HepG2 (cell line): ENCODE data around the gene RASGRP4. TPM values are rescaled to one million over a fixed set of nuclear protein-coding genes. Genes with fewer than 3 reads are reported as not detected.

Experiments
- BATF2 ChIP-seq: sonication (generic); formaldehyde crosslinking; IDR thresholded peaks from 2 replicates; pipeline ENCODE4 v1.8.0; 2022; ENCODE audit warnings: mild to moderate bottlenecking, missing genetic modification reagents, moderate library complexity
- BRCA1 ChIP-seq: sonication (generic); formaldehyde crosslinking; IDR thresholded peaks from 2 replicates; pipeline ENCODE4 v1.4.0; 2020; ENCODE audit warnings: missing genetic modification reagents
- CBX5 ChIP-seq: sonication (generic); formaldehyde crosslinking; IDR thresholded peaks from 2 replicates; pipeline ENCODE4 v1.4.0; 2020; ENCODE audit warnings: missing genetic modification reagents, borderline replicate concordance
- FOXJ3 ChIP-seq: sonication (generic); formaldehyde crosslinking; IDR thresholded peaks from 2 replicates; pipeline ENCODE4 v1.4.0; 2020; ENCODE audit warnings: missing genetic modification reagents, mild to moderate bottlenecking, borderline replicate concordance
- GTF3A ChIP-seq: sonication (generic); formaldehyde crosslinking; conservative IDR thresholded peaks from 2 replicates; pipeline ENCODE4 v1.4.0; 2020; ENCODE audit warnings: mild to moderate bottlenecking, missing genetic modification reagents
- HOXA5 ChIP-seq: sonication (generic); formaldehyde crosslinking; IDR thresholded peaks from 2 replicates; pipeline ENCODE4 v1.4.0; 2020; ENCODE audit warnings: missing genetic modification reagents
- NFAT5 ChIP-seq: sonication (generic); formaldehyde crosslinking; IDR thresholded peaks from 2 replicates; pipeline ENCODE4 v1.4.0; 2020; ENCODE audit warnings: missing genetic modification reagents
- NFATC3 ChIP-seq: sonication (generic); formaldehyde crosslinking; IDR thresholded peaks from 2 replicates; pipeline ENCODE4 v1.5.1; 2020; ENCODE audit warnings: mild to moderate bottlenecking, missing genetic modification reagents
- NFYC ChIP-seq: IDR thresholded peaks from 2 replicates; pipeline ENCODE4 v1.6.1; 2016; ENCODE audit warnings: missing genetic modification reagents, missing compliant biosample characterization
- PHF20 ChIP-seq: sonication (generic); formaldehyde crosslinking; IDR thresholded peaks from 2 replicates; pipeline ENCODE4 v1.5.0; 2020; ENCODE audit warnings: mild to moderate bottlenecking, missing genetic modification reagents
- POGZ ChIP-seq: sonication (generic); formaldehyde crosslinking; IDR thresholded peaks from 2 replicates; pipeline ENCODE4 v1.4.0; 2020; ENCODE audit warnings: mild to moderate bottlenecking, missing genetic modification reagents
- ZBTB38 ChIP-seq: sonication (generic); formaldehyde crosslinking; IDR thresholded peaks from 2 replicates; pipeline ENCODE4 v1.5.1; 2020; ENCODE audit warnings: mild to moderate bottlenecking, missing genetic modification reagents
- ZBTB44 ChIP-seq: sonication (generic); formaldehyde crosslinking; IDR thresholded peaks from 2 replicates; pipeline ENCODE4 v1.4.0; 2020; ENCODE audit warnings: missing genetic modification reagents
- ZNF256 ChIP-seq: sonication (generic); formaldehyde crosslinking; conservative IDR thresholded peaks from 2 replicates; pipeline ENCODE4 v1.4.0; 2020; ENCODE audit warnings: missing genetic modification reagents
- ZNF282 ChIP-seq: fragments of 450-650 bp; IDR thresholded peaks from 2 replicates; pipeline ENCODE4 v1.6.1; 2018; ENCODE audit not compliant: partially characterized antibody
- ZNF501 ChIP-seq: sonication (generic); formaldehyde crosslinking; IDR thresholded peaks from 2 replicates; pipeline ENCODE4 v1.5.1; 2020; ENCODE audit warnings: mild to moderate bottlenecking, moderate library complexity, missing genetic modification reagents
- ZSCAN9 ChIP-seq: IDR thresholded peaks from 2 replicates; pipeline ENCODE4 v1.6.1; 2016; ENCODE audit warnings: borderline replicate concordance
- ZXDC ChIP-seq: sonication (generic); formaldehyde crosslinking; IDR thresholded peaks from 2 replicates; pipeline ENCODE4 v1.5.0; 2020; ENCODE audit warnings: mild to moderate bottlenecking, missing genetic modification reagents
- polyA plus RNA-seq, 8 experiments: library from polyadenylated mRNA; depleted of rRNA in 3 of 8; stranded (reverse) in 7 of 8; unstranded in 1 of 8; fragments of >200 nt; fragmentation: Illumina TruSeq in 4 of 8; extraction: Trizol in 4 of 8; gene quantifications; 2 replicates each; pipeline versions ENCODE4 v1.2.1 to v1.2.3, GENCODE V29; 2011 to 2016; ENCODE audit warnings: low read depth in 4 of 8, missing spikeins in 1 of 8, mixed read lengths in 1 of 8; ENCODE audit not compliant: insufficient read depth in 1 of 8
- total RNA-seq, 5 experiments: library from RNA; depleted of rRNA; stranded (reverse); fragments of >200 nt; fragmentation: Illumina TruSeq; extraction: Trizol; gene quantifications; 2 replicates each; pipeline ENCODE4 v1.2.3, GENCODE V29; 2016; ENCODE audit warnings: low read depth in 1 of 5

Gene RASGRP4
- total and polyA plus RNA-seq, 2 of the 13 experiments (the other 11 are each of a cell fraction or from before 2014, with no cell fraction given) = not detected

GRCh38 chr19:38374332-38375097 is 51.5 kb downstream of the RASGRP4 start, which contains the start of gene PSMD8 (continued):
- TF ChIP-seq HOXA5 (CRISPR knock-in tag) (no peak), NFAT5 (CRISPR knock-in tag) (peak; percentile 91), ZNF256 (CRISPR knock-in tag) (no peak), ZSCAN9 (CRISPR knock-in tag) (peak; percentile 69; the same call in 1 of the 2 replicates), GTF3A (CRISPR knock-in tag) (peak; percentile 80; the same call in 1 of the 2 replicates), BATF2 (no peak), NFYC (CRISPR knock-in tag) (peak; percentile 48), ZBTB44 (CRISPR knock-in tag) (no peak), CBX5 (CRISPR knock-in tag) (no peak), PHF20 (CRISPR knock-in tag) (peak; percentile 83), ZNF282 (no peak), ZXDC (CRISPR knock-in tag) (peak; percentile 24; the same call in 1 of the 2 replicates), POGZ (CRISPR knock-in tag) (peak; percentile 63), ZNF501 (CRISPR knock-in tag) (peak; percentile 96), FOXJ3 (CRISPR knock-in tag) (0 out of 2 replicates have a peak, but pooled peaks have one; percentile 16), BRCA1 (no peak), ZBTB38 (CRISPR knock-in tag) (peak; percentile 81; the same call in 1 of the 2 replicates), NFATC3 (CRISPR knock-in tag) (peak; percentile 93; the same call in 1 of the 2 replicates)
